Neural cell (in vitro differentiated cells): ENCODE data around the gene RANBP9.

Experiments
- EP300 ChIP-seq: fragments of 450-650 bp; conservative IDR thresholded peaks from 2 replicates; pipeline ENCODE4 v1.6.1; 2014; ENCODE audit warnings: antibody characterized with exemption, mild to moderate bottlenecking, moderate library complexity; ENCODE audit not compliant: poor library complexity, severe bottlenecking
- POLR2AphosphoS5 ChIP-seq: IDR thresholded peaks from 2 replicates; pipeline ENCODE4 v1.6.1; 2012
- RAD21 ChIP-seq: fragments of 450-650 bp; conservative IDR thresholded peaks from 2 replicates; pipeline ENCODE4 v1.6.1; 2014; ENCODE audit warnings: antibody characterized with exemption, mild to moderate bottlenecking, moderate library complexity
- TF ChIP-seq, protein P1 (sequence below): fragments of 450-650 bp; IDR thresholded peaks from 2 replicates; pipeline ENCODE4 v1.5.1; 2014; ENCODE audit warnings: antibody characterized with exemption, mild to moderate bottlenecking, moderate library complexity; ENCODE audit not compliant: poor library complexity, severe bottlenecking
- TF ChIP-seq, protein P2 (sequence below): IDR thresholded peaks from 2 replicates; pipeline ENCODE4 v1.6.1; 2012; ENCODE audit warnings: borderline replicate concordance

DNA sequence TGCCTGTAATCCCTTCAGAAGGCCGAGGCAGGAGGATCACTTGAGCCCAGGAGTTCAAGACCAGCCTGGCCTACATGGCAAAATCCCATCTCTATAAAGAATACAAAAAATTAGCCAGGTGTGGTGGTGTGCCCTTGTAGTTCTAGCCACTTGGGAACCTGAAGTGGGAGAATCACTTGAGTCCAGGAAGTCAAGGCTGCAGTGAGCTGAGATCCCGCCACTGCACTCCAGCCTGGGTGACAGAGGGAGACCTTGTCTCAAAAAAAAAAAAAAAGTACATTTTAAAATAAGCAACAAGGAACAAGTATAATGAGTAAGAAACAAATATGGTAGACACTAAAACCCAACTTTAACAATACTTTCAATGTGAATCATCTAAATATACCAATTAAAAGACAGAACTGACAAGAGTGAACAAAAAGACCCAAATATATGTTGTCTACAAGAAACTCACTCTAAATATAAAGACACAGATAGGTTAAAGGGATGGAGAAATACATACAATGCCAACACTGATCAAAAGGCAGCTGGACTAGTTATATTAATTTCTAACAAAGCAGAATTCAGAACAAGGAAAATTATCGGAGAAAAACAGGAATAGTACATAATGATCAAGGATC is 37.7 kb downstream of the RANBP9 start:
- TF ChIP-seq, protein P1, sequence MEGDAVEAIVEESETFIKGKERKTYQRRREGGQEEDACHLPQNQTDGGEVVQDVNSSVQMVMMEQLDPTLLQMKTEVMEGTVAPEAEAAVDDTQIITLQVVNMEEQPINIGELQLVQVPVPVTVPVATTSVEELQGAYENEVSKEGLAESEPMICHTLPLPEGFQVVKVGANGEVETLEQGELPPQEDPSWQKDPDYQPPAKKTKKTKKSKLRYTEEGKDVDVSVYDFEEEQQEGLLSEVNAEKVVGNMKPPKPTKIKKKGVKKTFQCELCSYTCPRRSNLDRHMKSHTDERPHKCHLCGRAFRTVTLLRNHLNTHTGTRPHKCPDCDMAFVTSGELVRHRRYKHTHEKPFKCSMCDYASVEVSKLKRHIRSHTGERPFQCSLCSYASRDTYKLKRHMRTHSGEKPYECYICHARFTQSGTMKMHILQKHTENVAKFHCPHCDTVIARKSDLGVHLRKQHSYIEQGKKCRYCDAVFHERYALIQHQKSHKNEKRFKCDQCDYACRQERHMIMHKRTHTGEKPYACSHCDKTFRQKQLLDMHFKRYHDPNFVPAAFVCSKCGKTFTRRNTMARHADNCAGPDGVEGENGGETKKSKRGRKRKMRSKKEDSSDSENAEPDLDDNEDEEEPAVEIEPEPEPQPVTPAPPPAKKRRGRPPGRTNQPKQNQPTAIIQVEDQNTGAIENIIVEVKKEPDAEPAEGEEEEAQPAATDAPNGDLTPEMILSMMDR, result no peak
- TF ChIP-seq POLR2AphosphoS5 (no peak), RAD21 (no peak), EP300 (no peak)
- TF ChIP-seq, protein P2, sequence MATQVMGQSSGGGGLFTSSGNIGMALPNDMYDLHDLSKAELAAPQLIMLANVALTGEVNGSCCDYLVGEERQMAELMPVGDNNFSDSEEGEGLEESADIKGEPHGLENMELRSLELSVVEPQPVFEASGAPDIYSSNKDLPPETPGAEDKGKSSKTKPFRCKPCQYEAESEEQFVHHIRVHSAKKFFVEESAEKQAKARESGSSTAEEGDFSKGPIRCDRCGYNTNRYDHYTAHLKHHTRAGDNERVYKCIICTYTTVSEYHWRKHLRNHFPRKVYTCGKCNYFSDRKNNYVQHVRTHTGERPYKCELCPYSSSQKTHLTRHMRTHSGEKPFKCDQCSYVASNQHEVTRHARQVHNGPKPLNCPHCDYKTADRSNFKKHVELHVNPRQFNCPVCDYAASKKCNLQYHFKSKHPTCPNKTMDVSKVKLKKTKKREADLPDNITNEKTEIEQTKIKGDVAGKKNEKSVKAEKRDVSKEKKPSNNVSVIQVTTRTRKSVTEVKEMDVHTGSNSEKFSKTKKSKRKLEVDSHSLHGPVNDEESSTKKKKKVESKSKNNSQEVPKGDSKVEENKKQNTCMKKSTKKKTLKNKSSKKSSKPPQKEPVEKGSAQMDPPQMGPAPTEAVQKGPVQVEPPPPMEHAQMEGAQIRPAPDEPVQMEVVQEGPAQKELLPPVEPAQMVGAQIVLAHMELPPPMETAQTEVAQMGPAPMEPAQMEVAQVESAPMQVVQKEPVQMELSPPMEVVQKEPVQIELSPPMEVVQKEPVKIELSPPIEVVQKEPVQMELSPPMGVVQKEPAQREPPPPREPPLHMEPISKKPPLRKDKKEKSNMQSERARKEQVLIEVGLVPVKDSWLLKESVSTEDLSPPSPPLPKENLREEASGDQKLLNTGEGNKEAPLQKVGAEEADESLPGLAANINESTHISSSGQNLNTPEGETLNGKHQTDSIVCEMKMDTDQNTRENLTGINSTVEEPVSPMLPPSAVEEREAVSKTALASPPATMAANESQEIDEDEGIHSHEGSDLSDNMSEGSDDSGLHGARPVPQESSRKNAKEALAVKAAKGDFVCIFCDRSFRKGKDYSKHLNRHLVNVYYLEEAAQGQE, result no peak
